GM06990 (cell line): ENCODE measurements around the gene DIAPH3.

Source experiments
- DNase-seq: peaks from one replicate; pipeline ENCODE4 v3.0.0-alpha.2; 2011; ENCODE audit not compliant: insufficient read length; ENCODE audit errors: extremely low read depth
- H3K27me3 ChIP-seq: replicated peaks from 2 replicates; pipeline ENCODE4 v1.6.0; 2011; ENCODE audit warnings: low read length; ENCODE audit not compliant: control insufficient read depth, insufficient read depth
- H3K36me3 ChIP-seq: 2 replicates; pipeline ENCODE4 v1.5.1; 2011; ENCODE audit warnings: low read length; ENCODE audit not compliant: control insufficient read depth, insufficient read depth
- H3K4me3 ChIP-seq: replicated peaks from 2 replicates; pipeline ENCODE4 v1.5.1; 2011; ENCODE audit warnings: low read depth, mild to moderate bottlenecking, control low read depth, low read length
- CTCF ChIP-seq: IDR thresholded peaks from 2 replicates; pipeline ENCODE4 v1.5.1; 2011; ENCODE audit warnings: low read length, control low read depth, mild to moderate bottlenecking, inconsistent platforms; ENCODE audit not compliant: insufficient read depth, poor library complexity, severe bottlenecking

The DIAPH3 gene

GRCh38 chr13:59890054-59890453 lies 273.7 kb downstream of the DIAPH3 start:
- DNase-seq, result no peak
- Histone ChIP-seq H3K36me3 (no peaks in the 10 kb centered on the region), H3K4me3 (no peak overlapping the region), H3K27me3 (no peaks in the 10 kb centered on the region)
- TF ChIP-seq CTCF, result no peak

- no peak for TF ChIP-seq CTCF
- H3K36me3 ChIP-seq, result no peaks in the 10 kb centered on the region
- H3K27me3 ChIP-seq, result no peaks in the 10 kb centered on the region
- H3K4me3 ChIP-seq, result no peak overlapping the region
- DNase-seq, result no peak
Observed at GRCh38 chr13:59888408-59888807, 275.3 kb downstream of the DIAPH3 start.

DNA sequence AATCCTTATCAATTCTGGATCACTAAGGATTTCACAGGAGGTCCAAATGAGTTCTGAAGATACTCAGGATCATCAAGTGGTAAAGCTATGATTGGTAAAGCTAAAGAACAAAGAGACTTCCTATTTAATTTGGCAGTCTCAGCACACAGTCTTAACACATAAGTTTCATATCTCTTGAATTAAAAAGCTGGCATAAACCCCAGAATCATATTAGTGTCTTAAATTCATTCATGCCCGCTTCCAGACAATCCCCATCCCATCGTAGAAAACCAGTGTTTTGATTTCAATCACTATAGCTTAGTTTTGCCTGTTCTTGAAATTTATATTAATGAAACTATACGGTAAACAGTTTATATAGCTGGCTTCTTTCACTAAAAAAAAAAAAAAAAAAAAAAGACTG lies 278.7 kb downstream of the DIAPH3 start:
- Histone ChIP-seq H3K27me3 (no peaks in the 10 kb centered on the region), H3K4me3 (no peak overlapping the region), H3K36me3 (no peaks in the 10 kb centered on the region)
- TF ChIP-seq CTCF, result no peak
- no peak for DNase-seq

DNA sequence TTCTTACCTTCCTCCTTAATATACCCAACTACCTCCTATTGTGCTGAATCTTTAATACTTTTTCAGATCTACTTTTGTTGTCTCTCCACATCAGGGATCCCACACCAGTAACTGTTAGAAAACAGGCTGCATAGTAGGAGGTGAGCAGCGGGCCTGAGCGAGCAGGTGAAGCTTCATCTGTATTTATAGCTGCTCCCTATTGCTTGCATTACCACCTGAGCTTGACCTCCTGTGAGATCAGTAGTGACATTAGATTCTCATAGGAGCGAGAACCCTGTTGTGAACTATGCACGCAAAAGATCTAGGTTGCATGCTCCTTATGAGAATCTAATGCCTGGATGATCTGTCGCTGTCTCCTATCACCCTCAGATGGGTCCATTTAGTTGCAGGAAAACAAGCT lies 279.8 kb downstream of the DIAPH3 start:
- Histone ChIP-seq H3K27me3 (no peaks in the 10 kb centered on the region), H3K36me3 (no peaks in the 10 kb centered on the region), H3K4me3 (no peak overlapping the region)
- TF ChIP-seq CTCF, result no peak
- no peak for DNase-seq

DNA sequence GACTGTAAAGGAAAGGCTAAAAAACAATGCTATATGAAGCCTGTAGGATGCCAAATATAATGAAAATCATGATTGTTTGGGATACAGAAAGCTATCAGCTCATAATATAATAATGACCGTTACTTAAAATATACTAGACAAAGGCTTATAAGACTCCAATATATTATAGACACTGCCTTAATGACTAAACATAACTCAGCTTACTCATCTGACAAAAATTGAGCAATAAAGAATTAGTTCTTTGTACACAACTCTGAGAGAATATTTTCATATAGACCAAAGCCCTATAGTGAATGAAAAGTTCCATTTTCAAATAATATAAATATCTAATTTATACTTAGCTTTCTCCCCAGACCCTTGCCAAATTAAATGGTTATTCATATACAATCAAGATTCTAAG lies 283.3 kb downstream of the DIAPH3 start:
- TF ChIP-seq CTCF, result no peak
- Histone ChIP-seq H3K36me3 (no peaks in the 10 kb centered on the region), H3K27me3 (no peaks in the 10 kb centered on the region), H3K4me3 (no peak overlapping the region)
- no peak for DNase-seq

GRCh38 chr13:59879281-59879680 lies 284.4 kb downstream of the DIAPH3 start:
- Histone ChIP-seq H3K36me3 (no peaks in the 10 kb centered on the region), H3K27me3 (no peaks in the 10 kb centered on the region), H3K4me3 (no peak overlapping the region)
- no peak for DNase-seq
- no peak for TF ChIP-seq CTCF
